BJ (cell line): ENCODE results near the gene OR5C1. TPM values are rescaled to one million over a fixed set of nuclear protein-coding genes. Genes with fewer than 3 reads are reported as not detected.

ENCODE experiments used
- CTCF ChIA-PET: fragments of 350-600 bp; formaldehyde crosslinking; extraction: SDS; loops from one replicate; lab custom pipeline; 2021; ENCODE audit warnings: antibody characterized with exemption, inconsistent platforms; lab: Yijun Ruan, JAX
- POLR2A ChIA-PET: fragments of 300-600 bp; sonication (Branson Sonifier 250); formaldehyde crosslinking; extraction: SDS; loops from one replicate; lab custom pipeline; 2021; ENCODE audit warnings: antibody characterized with exemption; lab: Charles Lee
- DNase-seq: peaks from one replicate; pipeline ENCODE4 v3.0.0-alpha.2; 2011; ENCODE audit warnings: low read depth
- H3K27me3 ChIP-seq: 2 replicates; pipeline ENCODE4 v1.6.0; 2011; ENCODE audit warnings: low read length; ENCODE audit not compliant: control insufficient read depth, insufficient read depth
- H3K36me3 ChIP-seq: 2 replicates; pipeline ENCODE4 v1.5.1; 2011; ENCODE audit warnings: low read length; ENCODE audit not compliant: control insufficient read depth, insufficient read depth
- H3K4me3 ChIP-seq: 2 replicates; pipeline ENCODE4 v1.5.1; 2011; ENCODE audit warnings: low read depth, mild to moderate bottlenecking, control low read depth, low read length
- polyA minus RNA-seq: library from RNA; depleted of rRNA, polyadenylated mRNA; stranded (reverse); fragments of >200 nt; gene quantifications from 2 replicates; pipeline ENCODE4 v1.2.3, GENCODE V29; 2011; rRNA and poly(A)+ RNA removed
- polyA plus RNA-seq: library from polyadenylated mRNA; depleted of rRNA; stranded (reverse); fragments of >200 nt; gene quantifications from 2 replicates; pipeline ENCODE4 v1.2.3, GENCODE V29; 2011; rRNA removed
- TF ChIP-seq, protein P1 (sequence below): IDR thresholded peaks from 2 replicates; pipeline ENCODE4 v1.5.1; 2011; ENCODE audit warnings: low read depth, mild to moderate bottlenecking, control low read depth, inconsistent platforms, low read length, moderate library complexity; ENCODE audit not compliant: insufficient read depth

The OR5C1 gene
- polyA plus RNA-seq (not detected in 2 replicates), polyA minus RNA-seq (not detected in 2 replicates)

DNA sequence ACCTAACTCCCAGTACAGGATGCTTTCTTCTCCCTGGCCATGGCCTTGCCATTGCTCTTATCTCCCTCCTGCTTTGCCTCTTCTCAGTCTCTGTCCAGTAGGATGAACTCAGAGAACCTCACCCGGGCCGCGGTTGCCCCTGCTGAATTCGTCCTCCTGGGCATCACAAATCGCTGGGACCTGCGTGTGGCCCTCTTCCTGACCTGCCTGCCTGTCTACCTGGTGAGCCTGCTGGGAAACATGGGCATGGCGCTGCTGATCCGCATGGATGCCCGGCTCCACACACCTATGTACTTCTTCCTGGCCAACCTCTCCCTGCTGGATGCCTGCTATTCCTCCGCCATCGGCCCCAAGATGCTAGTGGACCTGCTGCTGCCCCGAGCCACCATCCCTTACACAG lies at the start of gene OR5C1:
Gene OR5C1, plus strand, starts transcription at position 103 of the 400 bp plus-strand sequence. Its CDS starts 0 bp downstream, at position 103.
- no peak for DNase-seq
- TF ChIP-seq, protein P1, sequence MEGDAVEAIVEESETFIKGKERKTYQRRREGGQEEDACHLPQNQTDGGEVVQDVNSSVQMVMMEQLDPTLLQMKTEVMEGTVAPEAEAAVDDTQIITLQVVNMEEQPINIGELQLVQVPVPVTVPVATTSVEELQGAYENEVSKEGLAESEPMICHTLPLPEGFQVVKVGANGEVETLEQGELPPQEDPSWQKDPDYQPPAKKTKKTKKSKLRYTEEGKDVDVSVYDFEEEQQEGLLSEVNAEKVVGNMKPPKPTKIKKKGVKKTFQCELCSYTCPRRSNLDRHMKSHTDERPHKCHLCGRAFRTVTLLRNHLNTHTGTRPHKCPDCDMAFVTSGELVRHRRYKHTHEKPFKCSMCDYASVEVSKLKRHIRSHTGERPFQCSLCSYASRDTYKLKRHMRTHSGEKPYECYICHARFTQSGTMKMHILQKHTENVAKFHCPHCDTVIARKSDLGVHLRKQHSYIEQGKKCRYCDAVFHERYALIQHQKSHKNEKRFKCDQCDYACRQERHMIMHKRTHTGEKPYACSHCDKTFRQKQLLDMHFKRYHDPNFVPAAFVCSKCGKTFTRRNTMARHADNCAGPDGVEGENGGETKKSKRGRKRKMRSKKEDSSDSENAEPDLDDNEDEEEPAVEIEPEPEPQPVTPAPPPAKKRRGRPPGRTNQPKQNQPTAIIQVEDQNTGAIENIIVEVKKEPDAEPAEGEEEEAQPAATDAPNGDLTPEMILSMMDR = no peak
- Histone ChIP-seq H3K4me3 (no peak within 1 kb of the TSS), H3K27me3 (no peaks in the 10 kb centered on the region), H3K36me3 (no peaks in the 10 kb centered on the region)
- CTCF ChIA-PET = interaction anchor here (0.6 kb wide), 1 partner anchor 230 kb away, joined by 3 read pairs; no protein-coding TSS in a partner anchor
- POLR2A ChIA-PET = no interaction called here

DNA sequence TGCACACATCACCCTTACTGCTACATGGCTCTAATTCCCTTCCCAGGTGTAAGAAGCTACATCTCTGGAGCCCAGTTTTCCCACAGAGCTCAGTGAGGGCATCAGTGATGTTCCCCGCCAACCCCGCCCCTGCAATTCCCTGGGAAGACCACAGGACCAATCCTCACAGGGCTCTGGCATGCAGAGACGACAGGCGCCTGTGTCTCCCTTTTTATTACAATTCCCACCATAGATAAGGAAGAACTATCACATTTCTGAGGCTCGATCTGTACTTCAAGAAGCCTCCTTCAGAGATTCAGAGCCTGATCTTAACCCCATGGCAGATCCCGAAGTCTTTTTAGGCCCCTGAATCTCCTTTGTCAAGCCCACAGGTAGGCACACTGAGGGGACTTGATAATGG lies 46.7 kb upstream of the OR5C1 start, which contains the start of gene OR1L6:
Gene OR1L6, plus strand, starts transcription at position 301 of the 400 bp plus-strand sequence. CDS start 7,545 bp downstream, outside the sequence.
- TF ChIP-seq, protein P1 = no peak
- CTCF ChIA-PET = no interaction called here
- no peak for DNase-seq
- POLR2A ChIA-PET = no interaction called here
- no peaks in the 10 kb centered on the region for H3K27me3 ChIP-seq
- no peaks in the 10 kb centered on the region for H3K36me3 ChIP-seq
- no peak within 1 kb of the TSS for H3K4me3 ChIP-seq

DNA sequence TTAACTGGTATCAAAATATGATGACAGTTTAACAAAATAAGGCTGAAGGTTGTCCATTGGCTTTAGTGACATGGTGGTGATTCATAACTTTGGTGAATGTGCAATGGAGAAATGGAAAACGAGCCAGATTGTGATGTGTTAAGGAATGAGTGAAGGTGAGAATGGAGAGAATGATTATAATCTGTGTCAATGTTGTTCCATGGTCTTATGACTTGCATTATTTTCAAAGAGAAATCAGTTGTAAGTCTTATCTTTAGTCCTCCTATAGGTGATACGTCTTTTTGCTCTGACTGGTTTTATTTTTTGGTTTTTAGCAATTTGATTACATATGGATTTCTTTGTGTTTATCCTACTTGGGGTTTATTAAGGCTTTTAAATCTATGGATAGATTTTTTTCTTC lies 33.9 kb upstream of the OR5C1 start:
- TF ChIP-seq, protein P1 = no peak
- no peak for DNase-seq
- ChIA-PET POLR2A (no interaction called here), CTCF (no interaction called here)
- Histone ChIP-seq H3K4me3 (no peak overlapping the region), H3K27me3 (0 out of 2 replicates have a peak, but pooled peaks cover 1% of the 10 kb centered on the region), H3K36me3 (no peaks in the 10 kb centered on the region)

DNA sequence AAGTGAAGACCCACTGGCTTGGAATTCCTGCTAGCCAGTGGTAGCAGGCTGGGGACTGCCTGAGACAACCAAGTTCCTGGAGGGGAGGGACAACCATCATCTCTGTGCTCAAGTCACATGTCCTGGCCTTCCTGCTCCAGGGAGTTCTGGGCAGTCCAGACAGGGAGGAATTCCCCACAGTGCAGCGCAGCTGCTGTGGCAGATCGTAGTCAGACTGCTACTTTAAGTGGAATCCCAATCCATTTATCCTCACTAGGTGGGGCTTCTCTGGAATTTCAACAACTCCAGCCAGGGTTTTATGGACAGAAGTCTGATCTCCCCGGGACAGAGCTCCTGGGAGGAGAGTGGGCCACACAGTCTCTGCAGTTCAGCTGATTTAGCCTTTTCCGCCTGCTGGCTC lies 20.9 kb upstream of the OR5C1 start:
- H3K36me3 ChIP-seq = no peaks in the 10 kb centered on the region
- H3K27me3 ChIP-seq = no peaks in the 10 kb centered on the region
- ChIA-PET POLR2A (no interaction called here), CTCF (no interaction called here)
- DNase-seq = no peak
- TF ChIP-seq, protein P1 = no peak
- H3K4me3 ChIP-seq = no peak overlapping the region

DNA sequence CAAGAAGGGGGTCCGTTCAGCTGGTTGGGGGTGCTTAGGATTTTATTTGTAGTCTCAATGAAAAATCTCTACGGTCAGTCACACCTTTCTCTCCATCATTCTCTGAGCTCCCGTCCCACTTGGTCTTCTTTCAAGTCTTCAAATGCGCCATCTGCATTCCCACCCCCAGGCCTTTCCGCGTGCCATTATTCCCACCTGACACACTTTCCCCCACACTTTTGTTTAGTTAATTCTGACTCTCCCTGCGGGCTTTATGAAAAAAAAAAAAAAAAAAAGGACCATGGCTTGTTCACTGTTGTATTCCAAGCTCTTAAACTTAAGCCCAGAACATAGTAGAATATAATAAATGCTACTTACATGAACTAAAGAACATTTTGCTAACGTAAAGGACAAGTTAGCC lies 11.7 kb upstream of the OR5C1 start:
- CTCF ChIA-PET = interaction anchor here (1.5 kb wide), 1 partner anchor 278 kb away, joined by 3 read pairs; no protein-coding TSS in a partner anchor
- DNase-seq = no peak
- no peak overlapping the region for H3K4me3 ChIP-seq
- no peaks in the 10 kb centered on the region for H3K36me3 ChIP-seq
- TF ChIP-seq, protein P1 = no peak
- POLR2A ChIA-PET = no interaction called here
- H3K27me3 ChIP-seq = no peaks in the 10 kb centered on the region
